Small intestine (tissue), 7 donors: ENCODE data around the gene ZNF646. TPM values are rescaled to one million over a fixed set of nuclear protein-coding genes. Genes with fewer than 3 reads are reported as not detected.

ENCODE experiments used
- DNase-seq, 2 donors: peaks; one replicate each; pipeline versions ENCODE4 v3.0.0 to v3.0.0-alpha.2; 2013
- FAIRE-seq: peaks from 2 replicates; lab custom pipeline; 2012; peaks lifted over from hg19 to GRCh38; lab: Jason Lieb, UNC
- H3K27ac ChIP-seq, 3 donors: one replicate each; pipeline ENCODE4 v1.5.1; 2013; ENCODE audit warnings: low read length in 2 of 3, mild to moderate bottlenecking in 2 of 3, control low read depth in 1 of 3, inconsistent platforms in 1 of 3, low read depth in 1 of 3, moderate library complexity in 1 of 3
- H3K27me3 ChIP-seq, 3 donors: one replicate each; pipeline ENCODE4 v1.6.1; 2013; ENCODE audit warnings: low read length in 3 of 3, inconsistent platforms in 1 of 3; ENCODE audit not compliant: control insufficient read depth in 3 of 3, insufficient read depth in 3 of 3
- H3K36me3 ChIP-seq, 3 donors: one replicate each; pipeline ENCODE4 v1.6.1; 2013; ENCODE audit warnings: low read length in 3 of 3, inconsistent platforms in 1 of 3, low read depth in 1 of 3, mild to moderate bottlenecking in 1 of 3, moderate library complexity in 1 of 3; ENCODE audit not compliant: control insufficient read depth in 3 of 3, insufficient read depth in 2 of 3
- H3K4me1 ChIP-seq, 3 donors: one replicate each; pipeline ENCODE4 v1.6.1; 2013; ENCODE audit warnings: low read length in 2 of 3, inconsistent platforms in 1 of 3, low read depth in 1 of 3, mild to moderate bottlenecking in 1 of 3, moderate library complexity in 1 of 3; ENCODE audit not compliant: control insufficient read depth in 3 of 3, insufficient read depth in 2 of 3
- H3K4me3 ChIP-seq, 3 donors: one replicate each; pipeline ENCODE4 v1.5.1; 2013; ENCODE audit warnings: low read length in 3 of 3, control low read depth in 1 of 3, inconsistent platforms in 1 of 3, low read depth in 1 of 3, mild to moderate bottlenecking in 1 of 3, moderate library complexity in 1 of 3
- H3K9me3 ChIP-seq, 2 donors: one replicate each; pipeline ENCODE4 v1.6.1; 2013; ENCODE audit warnings: low read depth in 1 of 2, low read length in 1 of 2; ENCODE audit not compliant: control insufficient read depth in 2 of 2, insufficient read depth in 1 of 2
- whole genome bisulfite sequencing, 3 donors: extraction: QIAGEN DNeasy Blood & Tissue Kit; methylation state at CpG; one replicate each; pipeline ENCODE4 v1.1.7; 2013; 5-methylcytosine and 5-hydroxymethylcytosine counted together
- polyA plus RNA-seq, 4 donors: library from polyadenylated mRNA; stranded (reverse) in 3 of 4; unstranded in 1 of 4; fragments of 200-250 nt in 3 of 4; fragments of 120-200 nt in 1 of 4; gene quantifications; one replicate each; pipeline versions ENCODE4 v1.2.1 to v1.2.3, GENCODE V29; 2013
- donor health status: healthy with polysubstance abuse.
- donor health status: control.
- donor health status: control.
- donor health status: Bipolar disorder and iron deficiency.
- donor health status: healthy.

ZNF646 gene
- polyA plus RNA-seq, 4 donors = 3.0 to 14.0 (median 7.3) TPM

DNA sequence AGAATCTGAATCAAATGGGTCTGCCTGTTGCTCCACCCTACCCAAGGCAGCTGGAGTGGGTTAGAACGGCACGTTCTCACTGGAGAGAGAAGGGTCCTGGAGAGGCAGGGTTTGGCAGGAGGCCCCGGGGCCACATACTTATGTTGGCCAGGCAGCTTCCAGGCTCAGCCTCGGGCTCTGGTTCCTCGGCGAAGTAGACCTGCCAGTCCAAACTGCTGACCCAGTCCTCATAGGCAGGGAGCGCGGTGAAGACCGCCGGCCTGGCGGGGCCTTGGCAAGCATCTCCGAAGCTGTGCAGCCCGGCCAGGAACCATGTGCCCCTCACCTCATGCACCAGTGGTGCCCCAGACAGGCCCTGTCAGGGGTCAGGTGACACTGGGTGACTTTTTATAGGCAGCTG is 9.8 kb downstream of the ZNF646 start:
- H3K27ac ChIP-seq = no peak overlapping the region
- peaks cover 10 to 93% (median 17%) of the 10 kb centered on the region in 3 donors for H3K36me3 ChIP-seq
- H3K27me3 ChIP-seq = no peaks in the 10 kb centered on the region
- FAIRE-seq (no peak), DNase-seq (no peak)
- H3K4me3 ChIP-seq = no peak overlapping the region
- H3K4me1 ChIP-seq = no peaks in the 10 kb centered on the region
- H3K9me3 ChIP-seq = no peaks in the 10 kb centered on the region
- 88 to 92% (median 91%) methylated on average over 13 of the region's 13 CpGs for WGBS, 3 donors

DNA sequence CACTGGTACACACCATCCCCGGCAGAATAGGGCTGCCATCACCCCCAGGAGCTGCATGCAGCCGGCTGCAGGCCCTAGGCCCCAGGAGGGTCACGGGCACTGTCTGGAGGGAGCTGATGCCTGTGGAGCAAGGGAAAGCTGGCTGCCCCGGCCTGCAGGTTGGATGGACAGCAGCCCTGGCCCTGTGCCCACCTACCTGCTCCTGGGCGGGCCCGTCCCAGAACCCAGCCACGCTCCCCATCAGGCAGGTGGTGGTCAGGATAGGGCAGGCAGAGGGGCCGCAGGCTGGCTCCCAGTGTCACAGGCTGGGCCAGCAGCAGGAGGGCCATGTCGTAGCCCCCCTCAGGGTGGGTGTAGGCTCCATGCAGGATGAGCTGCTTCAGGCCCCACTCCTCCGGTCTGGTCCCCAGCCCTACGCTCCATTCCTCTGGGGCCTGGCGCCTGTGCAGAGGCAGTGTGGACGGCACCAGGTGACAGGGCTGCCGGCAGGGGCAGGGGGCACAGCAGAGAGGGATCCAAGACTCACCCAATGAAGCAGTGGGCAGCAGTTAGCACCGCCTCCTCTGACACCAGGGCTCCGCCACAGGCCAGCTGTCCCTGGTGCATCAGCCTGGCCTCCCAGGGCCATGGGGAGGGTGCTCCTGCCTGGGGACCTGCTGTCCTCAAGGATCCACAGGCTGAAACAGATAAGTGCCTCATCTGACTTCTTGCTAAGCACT is 10.5 kb downstream of the ZNF646 start:
- H3K4me3 ChIP-seq = no peak overlapping the region
- H3K27ac ChIP-seq = no peak overlapping the region
- H3K36me3 ChIP-seq = peaks cover 7 to 90% (median 13%) of the 10 kb centered on the region in 3 donors
- no peaks in the 10 kb centered on the region for H3K4me1 ChIP-seq
- no peaks in the 10 kb centered on the region for H3K9me3 ChIP-seq
- 91 to 93% (median 93%) methylated on average over 14 to 16 of the region's 16 CpGs for WGBS, 3 donors
- FAIRE-seq (no peak), DNase-seq (no peak)
- H3K27me3 ChIP-seq = no peaks in the 10 kb centered on the region

DNA sequence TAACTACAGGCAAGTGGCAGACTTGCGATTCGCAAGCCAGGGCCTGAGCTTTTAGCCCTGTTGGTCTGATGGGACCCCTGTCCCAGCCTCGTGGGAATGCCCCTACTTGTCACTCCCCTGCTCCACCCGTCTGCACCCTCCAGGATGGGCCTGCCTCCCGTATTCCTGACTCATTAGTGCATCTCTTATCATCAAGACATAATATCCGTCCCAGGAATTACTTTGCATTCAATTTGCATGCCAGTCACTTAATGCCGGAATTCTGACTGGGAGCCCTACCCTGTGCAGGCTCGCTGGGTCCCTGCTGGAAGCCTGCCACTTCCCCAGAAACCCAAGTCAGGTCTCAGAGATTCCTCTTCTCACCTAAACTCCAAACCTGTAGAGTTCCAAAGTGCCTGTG is 11.2 kb downstream of the ZNF646 start:
- Histone ChIP-seq H3K27me3 (no peaks in the 10 kb centered on the region), H3K9me3 (no peaks in the 10 kb centered on the region), H3K27ac (no peak overlapping the region), H3K36me3 (peaks cover 5 to 87% (median 15%) of the 10 kb centered on the region in 3 donors), H3K4me3 (no peak overlapping the region), H3K4me1 (no peaks in the 10 kb centered on the region)
- no peak for FAIRE-seq
- DNase-seq = no peak
- WGBS, 3 donors = 70 to 75% (median 72%) methylated on average over 8 of the region's 8 CpGs

DNA sequence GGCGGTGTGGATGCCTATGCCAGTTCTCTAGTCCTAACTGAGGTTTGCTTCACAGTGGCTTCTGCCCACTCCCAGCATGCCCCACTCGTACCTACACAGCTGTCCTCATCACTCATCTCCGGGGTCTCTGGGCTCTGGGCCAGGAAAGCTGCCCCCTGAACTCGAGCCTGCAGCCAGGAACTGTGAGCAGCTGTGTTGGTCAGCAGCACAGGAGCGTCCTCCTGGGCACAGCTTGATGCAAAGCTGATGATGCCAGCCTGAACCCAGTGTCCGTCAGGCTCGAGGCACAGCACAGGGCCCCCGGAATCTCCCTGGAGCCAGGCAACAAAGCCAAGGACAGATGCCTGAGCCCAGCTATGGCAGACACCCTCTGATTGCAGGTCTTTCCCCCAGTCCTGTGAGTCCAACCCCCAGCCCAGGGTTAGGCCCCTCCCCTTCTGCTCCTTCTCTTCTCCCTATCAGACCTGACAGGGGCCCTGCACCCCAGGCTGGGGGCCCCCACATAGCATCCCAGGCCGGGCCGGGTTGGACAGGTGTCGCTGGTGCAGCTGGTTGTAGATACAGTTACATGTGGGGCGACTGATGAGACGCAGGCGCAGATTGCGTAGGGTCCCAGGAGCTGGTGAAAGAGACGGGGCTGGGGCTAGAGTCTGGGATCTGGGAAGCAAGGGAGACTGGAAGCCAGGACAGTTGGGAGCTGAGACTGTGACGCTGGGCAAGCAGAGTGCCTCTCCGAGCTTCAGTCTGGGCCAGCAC is 11.8 kb downstream of the ZNF646 start:
- WGBS, 3 donors = 84 to 86% (median 86%) methylated on average over 18 of the region's 18 CpGs
- no peaks in the 10 kb centered on the region for H3K27me3 ChIP-seq
- H3K36me3 ChIP-seq = peaks cover 2 to 87% (median 15%) of the 10 kb centered on the region in 3 donors
- no peak overlapping the region for H3K27ac ChIP-seq
- no peaks in the 10 kb centered on the region for H3K4me1 ChIP-seq
- no peaks in the 10 kb centered on the region for H3K9me3 ChIP-seq
- FAIRE-seq = no peak
- DNase-seq = no peak
- no peak overlapping the region for H3K4me3 ChIP-seq

DNA sequence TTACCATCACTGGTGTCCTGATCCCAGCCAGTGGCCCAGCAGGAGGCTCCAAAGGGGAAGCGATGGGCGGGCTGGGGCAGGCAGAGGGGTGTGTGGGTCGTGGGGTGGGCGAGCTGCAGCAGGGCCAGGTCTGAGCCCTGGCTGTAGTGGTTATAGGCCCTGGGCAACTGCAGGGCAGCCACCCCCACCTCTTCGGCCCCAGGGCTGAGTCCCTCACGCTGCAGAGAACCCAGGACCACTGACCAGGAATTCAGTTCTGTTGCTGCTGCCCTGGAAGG is 12.3 kb downstream of the ZNF646 start:
- H3K4me1 ChIP-seq = no peaks in the 10 kb centered on the region
- no peaks in the 10 kb centered on the region for H3K9me3 ChIP-seq
- DNase-seq (no peak), FAIRE-seq (no peak)
- H3K27me3 ChIP-seq = no peaks in the 10 kb centered on the region
- H3K36me3 ChIP-seq = peaks cover 2 to 87% (median 10%) of the 10 kb centered on the region in 3 donors
- 86 to 88% (median 86%) methylated on average over 4 to 6 of the region's 6 CpGs for WGBS, 3 donors
- H3K4me3 ChIP-seq = no peak overlapping the region
- H3K27ac ChIP-seq = no peak overlapping the region

DNA sequence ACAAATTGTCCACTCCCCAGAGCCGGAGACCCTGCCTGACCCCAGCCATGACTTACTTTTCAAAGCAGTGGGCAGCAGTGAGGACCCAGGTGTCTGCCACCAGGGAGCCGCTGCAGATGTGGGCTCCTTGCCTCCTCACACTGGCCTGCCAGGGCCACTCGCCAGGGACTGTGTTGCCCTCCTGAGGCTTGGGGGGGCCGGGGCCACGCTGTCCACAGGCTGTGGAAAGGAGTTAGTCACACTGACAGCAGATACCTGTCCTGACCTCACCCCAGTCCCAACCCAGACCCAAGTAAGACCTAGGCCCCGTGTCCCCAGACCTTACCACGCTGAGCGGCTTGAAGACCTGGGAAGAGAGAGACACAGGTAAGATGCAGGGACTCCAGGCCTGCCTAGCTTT is 13.3 kb downstream of the ZNF646 start:
- Histone ChIP-seq H3K36me3 (peaks cover 2 to 83% (median 9%) of the 10 kb centered on the region in 3 donors), H3K4me3 (no peak overlapping the region), H3K9me3 (no peaks in the 10 kb centered on the region), H3K27me3 (no peaks in the 10 kb centered on the region), H3K4me1 (no peaks in the 10 kb centered on the region), H3K27ac (no peak overlapping the region)
- WGBS, 3 donors = 92 to 93% (median 92%) methylated on average over 8 of the region's 8 CpGs
- no peak for DNase-seq
- no peak for FAIRE-seq

DNA sequence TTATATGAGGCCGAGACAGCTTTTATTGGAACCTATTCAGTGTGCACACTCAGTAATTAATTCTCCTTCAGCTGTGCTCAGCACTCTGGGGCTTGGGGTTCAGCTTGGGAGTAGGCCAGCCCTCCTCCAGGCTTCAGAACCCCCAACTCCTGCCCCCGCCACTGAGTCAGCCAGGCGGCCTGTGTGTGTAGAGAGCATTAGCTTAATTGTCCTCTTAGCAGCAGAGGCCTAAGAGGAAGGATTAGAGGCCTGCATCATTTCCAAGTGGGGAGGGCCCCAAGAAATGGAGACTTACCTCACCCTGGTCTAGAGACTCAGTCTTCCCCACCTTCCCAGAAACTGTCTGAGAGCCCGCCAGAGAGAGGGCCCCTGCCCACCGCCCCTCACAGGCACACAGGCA is 13.7 kb downstream of the ZNF646 start:
- Histone ChIP-seq H3K27ac (no peak overlapping the region), H3K4me1 (no peaks in the 10 kb centered on the region), H3K36me3 (peaks cover 2 to 78% (median 7%) of the 10 kb centered on the region in 3 donors), H3K27me3 (no peaks in the 10 kb centered on the region), H3K4me3 (no peak overlapping the region), H3K9me3 (no peaks in the 10 kb centered on the region)
- no peak for FAIRE-seq
- WGBS, 3 donors = 83 to 88% (median 84%) methylated on average over 5 of the region's 5 CpGs
- no peak for DNase-seq

DNA sequence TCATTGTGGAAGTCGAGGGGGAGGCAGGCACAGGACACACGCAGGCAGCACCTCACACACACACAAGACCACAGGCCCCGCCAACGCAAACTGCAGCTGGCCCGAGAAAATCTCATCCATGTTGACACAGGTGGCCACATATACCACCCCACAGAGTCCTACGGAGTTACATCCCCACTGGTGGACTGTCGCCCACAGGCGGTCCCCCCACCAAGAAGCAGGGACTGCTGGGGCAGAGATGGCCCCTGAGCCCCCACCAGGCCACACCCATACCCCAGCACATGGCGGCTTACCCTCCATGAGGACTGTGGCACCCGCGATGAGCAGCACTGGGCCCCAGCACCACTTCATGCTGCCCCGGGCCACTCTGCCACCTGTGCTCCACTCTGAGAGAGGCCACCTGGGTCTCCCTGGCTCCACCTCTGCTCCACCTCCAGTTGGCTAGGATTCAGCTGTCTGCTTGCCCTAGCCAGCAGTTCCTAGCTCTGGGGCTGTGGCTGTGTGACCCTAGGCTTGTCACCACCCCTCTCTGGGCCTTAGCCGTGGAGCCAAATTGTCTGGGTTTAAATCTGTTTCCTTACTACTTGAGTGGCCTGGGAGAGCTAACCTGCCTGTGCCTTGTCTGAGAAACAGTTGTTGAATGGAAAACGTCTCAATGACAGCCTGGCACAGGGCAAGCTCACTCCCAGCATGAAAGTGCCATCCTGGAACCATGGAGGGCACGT is 14.4 kb downstream of the ZNF646 start, which contains the start of gene PRSS53:
Gene PRSS53, minus strand, starts transcription at position 485 of the 725 bp plus-strand sequence. Its CDS starts 134 bp downstream, at position 351.
- Histone ChIP-seq H3K4me3 (no peak within 1 kb of the TSS), H3K27me3 (no peaks in the 10 kb centered on the region), H3K36me3 (peaks cover 2 to 71% (median 5%) of the 10 kb centered on the region in 3 donors), H3K27ac (no peak within 1 kb of the TSS), H3K4me1 (peaks cover 0 to 5% (median under 1%) of the 10 kb centered on the region in 3 donors), H3K9me3 (no peaks in the 10 kb centered on the region)
- WGBS, 3 donors = 82 to 86% (median 85%) methylated on average over 15 of the region's 15 CpGs
- FAIRE-seq = no peak
- no peak for DNase-seq
